ENCODE measurements around the gene NELFB.
A peak's percentile ranks its signal among the peaks of the same experiment; 100 is the strongest.

Gene NELFB

GRCh38 chr9:137227054-137227852, 27.9 kb upstream of the NELFB start, which contains the start of gene RNF224:
Gene RNF224, plus strand, starts transcription at chr9:137227502. Its CDS starts 834 bp downstream, at chr9:137228336.
- Mint-ChIP-seq H3K27ac (ENCODE audit: low read depth) (no peak within 1 kb of the TSS), H3K27me3 (peaks cover 9% of the 10 kb centered on the region), H3K36me3 (ENCODE audit: insufficient read depth) (peaks cover 6% of the 10 kb centered on the region), H3K4me3 (no peak within 1 kb of the TSS), H3K4me1 (peaks cover 6% of the 10 kb centered on the region), H3K9me3 (no peaks in the 10 kb centered on the region)
- ATAC-seq (replicated peaks; ENCODE audit: extremely low read depth, poor library complexity, severe bottlenecking) (peak; percentile 41), DNase-seq (ENCODE audit: low spot score in 2 of 2) (peak; percentile 71 to 76)

- no peaks in the 10 kb centered on the region for H3K9me3 Mint-ChIP-seq
- peaks cover 9% of the 10 kb centered on the region for H3K27me3 Mint-ChIP-seq
- peaks cover 6% of the 10 kb centered on the region for H3K4me1 Mint-ChIP-seq
- no peak overlapping the region for H3K27ac Mint-ChIP-seq (ENCODE audit: low read depth)
- no peak for DNase-seq (ENCODE audit: low spot score in 2 of 2)
- H3K4me3 Mint-ChIP-seq, result no peak overlapping the region
- ATAC-seq (replicated peaks; ENCODE audit: extremely low read depth, poor library complexity, severe bottlenecking), result no peak
- peaks cover 3% of the 10 kb centered on the region for H3K36me3 Mint-ChIP-seq (ENCODE audit: insufficient read depth)
These were observed 27.1 kb upstream of the NELFB start for GRCh38 chr9:137227853-137228505.

- Mint-ChIP-seq H3K9me3 (no peaks in the 10 kb centered on the region), H3K36me3 (ENCODE audit: insufficient read depth) (peaks cover 1% of the 10 kb centered on the region), H3K27ac (ENCODE audit: low read depth) (no peak overlapping the region), H3K27me3 (peaks cover 9% of the 10 kb centered on the region), H3K4me1 (peaks cover 6% of the 10 kb centered on the region), H3K4me3 (no peak overlapping the region)
- DNase-seq (ENCODE audit: low spot score in 2 of 2) (no peak), ATAC-seq (replicated peaks; ENCODE audit: extremely low read depth, poor library complexity, severe bottlenecking) (no peak)
These were observed 26.6 kb upstream of the NELFB start for GRCh38 chr9:137228506-137228967.

GRCh38 chr9:137228968-137229896, 25.9 kb upstream of the NELFB start:
- no peak overlapping the region for H3K4me3 Mint-ChIP-seq
- DNase-seq (ENCODE audit: low spot score in 2 of 2), result no peak
- no peak for ATAC-seq (replicated peaks; ENCODE audit: extremely low read depth, poor library complexity, severe bottlenecking)
- H3K27me3 Mint-ChIP-seq, result peaks cover 9% of the 10 kb centered on the region
- H3K4me1 Mint-ChIP-seq, result peaks cover 6% of the 10 kb centered on the region
- peaks cover 1% of the 10 kb centered on the region for H3K36me3 Mint-ChIP-seq (ENCODE audit: insufficient read depth)
- no peak overlapping the region for H3K27ac Mint-ChIP-seq (ENCODE audit: low read depth)
- no peaks in the 10 kb centered on the region for H3K9me3 Mint-ChIP-seq

- Mint-ChIP-seq H3K4me1 (peaks cover 6% of the 10 kb centered on the region), H3K27me3 (peaks cover 15% of the 10 kb centered on the region), H3K36me3 (ENCODE audit: insufficient read depth) (peaks cover 1% of the 10 kb centered on the region), H3K4me3 (no peak overlapping the region), H3K9me3 (no peaks in the 10 kb centered on the region), H3K27ac (ENCODE audit: low read depth) (no peak overlapping the region)
- ATAC-seq (replicated peaks; ENCODE audit: extremely low read depth, poor library complexity, severe bottlenecking) (no peak), DNase-seq (ENCODE audit: low spot score in 2 of 2) (no peak)
These were observed 25.0 kb upstream of the NELFB start for GRCh38 chr9:137229903-137230704.

GRCh38 chr9:137230705-137231371, 24.3 kb upstream of the NELFB start, which contains the start of gene SLC34A3:
Gene SLC34A3, plus strand, starts transcription at chr9:137230901. Its CDS starts 802 bp downstream, at chr9:137231703.
- no peaks in the 10 kb centered on the region for H3K9me3 Mint-ChIP-seq
- peaks cover 1% of the 10 kb centered on the region for H3K36me3 Mint-ChIP-seq (ENCODE audit: insufficient read depth)
- DNase-seq (ENCODE audit: low spot score in 2 of 2) (no peak), ATAC-seq (replicated peaks; ENCODE audit: extremely low read depth, poor library complexity, severe bottlenecking) (no peak)
- H3K4me3 Mint-ChIP-seq, result no peak within 1 kb of the TSS
- peaks cover 6% of the 10 kb centered on the region for H3K4me1 Mint-ChIP-seq
- no peak within 1 kb of the TSS for H3K27ac Mint-ChIP-seq (ENCODE audit: low read depth)
- peaks cover 17% of the 10 kb centered on the region for H3K27me3 Mint-ChIP-seq

- Mint-ChIP-seq H3K27me3 (peaks cover 17% of the 10 kb centered on the region), H3K27ac (ENCODE audit: low read depth) (no peak overlapping the region), H3K36me3 (ENCODE audit: insufficient read depth) (peaks cover 1% of the 10 kb centered on the region), H3K4me3 (no peak overlapping the region), H3K4me1 (peaks cover 6% of the 10 kb centered on the region), H3K9me3 (no peaks in the 10 kb centered on the region)
- ATAC-seq (replicated peaks; ENCODE audit: extremely low read depth, poor library complexity, severe bottlenecking), result no peak
- no peak for DNase-seq (ENCODE audit: low spot score in 2 of 2)
These were observed 23.6 kb upstream of the NELFB start for GRCh38 chr9:137231372-137232039.

GRCh38 chr9:137232101-137232500, 23.0 kb upstream of the NELFB start:
- H3K27ac Mint-ChIP-seq (ENCODE audit: low read depth), result no peak overlapping the region
- no peaks in the 10 kb centered on the region for H3K9me3 Mint-ChIP-seq
- no peak overlapping the region for H3K4me3 Mint-ChIP-seq
- no peak for ATAC-seq (replicated peaks; ENCODE audit: extremely low read depth, poor library complexity, severe bottlenecking)
- H3K27me3 Mint-ChIP-seq, result peaks cover 17% of the 10 kb centered on the region
- peaks cover 1% of the 10 kb centered on the region for H3K36me3 Mint-ChIP-seq (ENCODE audit: insufficient read depth)
- H3K4me1 Mint-ChIP-seq, result peaks cover 6% of the 10 kb centered on the region
- DNase-seq (ENCODE audit: low spot score in 2 of 2), result no peak

- ATAC-seq (replicated peaks; ENCODE audit: extremely low read depth, poor library complexity, severe bottlenecking), result no peak
- Mint-ChIP-seq H3K9me3 (no peaks in the 10 kb centered on the region), H3K36me3 (ENCODE audit: insufficient read depth) (peaks cover 1% of the 10 kb centered on the region), H3K4me1 (peaks cover 4% of the 10 kb centered on the region), H3K27me3 (peaks cover 13% of the 10 kb centered on the region), H3K27ac (ENCODE audit: low read depth) (no peak overlapping the region), H3K4me3 (no peak overlapping the region)
- no peak for DNase-seq (ENCODE audit: low spot score in 2 of 2)
These were observed 22.6 kb upstream of the NELFB start for GRCh38 chr9:137232510-137232909.

- DNase-seq (ENCODE audit: low spot score in 2 of 2) (no peak), ATAC-seq (replicated peaks; ENCODE audit: extremely low read depth, poor library complexity, severe bottlenecking) (no peak)
- H3K4me1 Mint-ChIP-seq, result no peaks in the 10 kb centered on the region
- H3K27me3 Mint-ChIP-seq, result peaks cover 8% of the 10 kb centered on the region
- H3K9me3 Mint-ChIP-seq, result no peaks in the 10 kb centered on the region
- H3K4me3 Mint-ChIP-seq, result no peak overlapping the region
- H3K36me3 Mint-ChIP-seq (ENCODE audit: insufficient read depth), result no peaks in the 10 kb centered on the region
- no peak overlapping the region for H3K27ac Mint-ChIP-seq (ENCODE audit: low read depth)
These were observed 21.8 kb upstream of the NELFB start for GRCh38 chr9:137233143-137233980.

Measured in central memory CD8-positive, alpha-beta T cell (primary cell).